Hippocampal formation (tissue), 2 donors: Measurements from ENCODE around the gene TMEM18.
A peak's percentile ranks its signal among the peaks of the same experiment; 100 is the strongest.

ENCODE experiments used
- DNase-seq, 2 donors: peaks; one replicate each; lab custom pipeline; 2025; lab: John Stamatoyannopoulos, UW

The TMEM18 gene

DNA sequence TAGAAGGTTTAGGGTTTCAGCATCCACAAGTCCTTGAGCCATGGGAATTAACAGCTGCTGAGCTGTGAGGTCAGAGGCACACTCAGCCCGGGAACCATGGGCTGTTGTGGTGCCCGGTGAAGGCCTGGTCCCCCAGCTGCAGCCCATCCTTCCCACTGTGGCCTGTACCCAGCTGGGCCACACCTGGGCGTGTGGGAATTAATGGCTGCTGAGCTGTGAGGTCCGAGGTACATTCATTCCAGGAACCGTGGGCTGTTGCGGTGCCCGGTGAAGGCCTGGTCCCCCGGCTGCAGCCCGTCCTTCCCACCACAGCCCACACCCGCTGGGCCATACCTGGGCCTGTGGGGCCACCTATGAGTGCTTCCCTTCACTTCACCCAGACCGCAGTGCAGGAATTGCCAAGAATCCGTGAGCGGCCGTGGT is 25.2 kb downstream of the TMEM18 start:
- DNase-seq: no peak

GRCh38 chr2:650343-651310 is 26.6 kb downstream of the TMEM18 start:
- no peak for DNase-seq

GRCh38 chr2:649426-650342 is 27.5 kb downstream of the TMEM18 start:
- DNase-seq: no peak

DNA sequence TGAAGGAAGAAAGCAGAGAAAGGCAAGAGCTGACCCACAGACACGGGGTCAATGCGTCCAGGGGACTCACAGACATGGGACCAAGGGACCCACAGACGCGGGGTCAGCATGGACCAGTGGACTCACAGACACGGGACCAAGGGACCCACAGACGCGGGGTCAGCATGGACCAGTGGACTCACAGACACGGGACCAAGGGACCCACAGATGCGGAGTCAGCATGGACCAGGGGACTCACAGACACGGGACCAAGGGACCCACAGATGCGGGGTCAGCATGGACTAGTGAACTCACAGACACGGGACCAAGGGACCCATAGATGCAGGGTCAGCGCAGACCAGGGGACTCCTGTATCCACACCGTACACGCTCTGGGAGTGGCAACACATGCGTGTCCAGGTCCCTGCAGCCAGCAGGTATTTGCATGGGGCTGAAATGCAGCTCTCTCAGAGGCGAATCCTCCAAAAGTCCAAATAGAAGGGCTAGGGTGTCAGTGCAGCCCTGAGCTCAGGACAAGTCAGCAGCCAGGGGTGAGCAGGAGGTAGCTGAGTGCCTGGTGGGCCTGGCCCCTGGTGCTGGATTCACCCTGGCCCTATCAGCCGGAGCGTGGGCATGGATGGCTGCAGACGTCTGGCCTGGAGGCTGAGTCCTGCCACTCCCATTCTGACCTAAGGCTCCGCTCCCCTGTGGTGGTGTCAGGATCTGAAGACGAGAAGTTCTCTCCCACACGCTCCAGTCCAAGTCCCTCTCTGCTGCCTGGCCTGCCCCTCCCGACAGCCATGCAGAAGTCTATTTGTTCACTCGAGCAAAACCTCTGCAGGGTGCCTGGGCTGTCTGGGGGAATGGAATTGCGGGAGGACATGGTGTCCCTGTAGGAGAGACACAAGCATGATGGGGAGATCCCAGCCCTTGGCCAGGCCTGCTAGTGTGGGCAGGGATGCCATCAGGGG is 28.5 kb downstream of the TMEM18 start:
- no peak for DNase-seq

DNA sequence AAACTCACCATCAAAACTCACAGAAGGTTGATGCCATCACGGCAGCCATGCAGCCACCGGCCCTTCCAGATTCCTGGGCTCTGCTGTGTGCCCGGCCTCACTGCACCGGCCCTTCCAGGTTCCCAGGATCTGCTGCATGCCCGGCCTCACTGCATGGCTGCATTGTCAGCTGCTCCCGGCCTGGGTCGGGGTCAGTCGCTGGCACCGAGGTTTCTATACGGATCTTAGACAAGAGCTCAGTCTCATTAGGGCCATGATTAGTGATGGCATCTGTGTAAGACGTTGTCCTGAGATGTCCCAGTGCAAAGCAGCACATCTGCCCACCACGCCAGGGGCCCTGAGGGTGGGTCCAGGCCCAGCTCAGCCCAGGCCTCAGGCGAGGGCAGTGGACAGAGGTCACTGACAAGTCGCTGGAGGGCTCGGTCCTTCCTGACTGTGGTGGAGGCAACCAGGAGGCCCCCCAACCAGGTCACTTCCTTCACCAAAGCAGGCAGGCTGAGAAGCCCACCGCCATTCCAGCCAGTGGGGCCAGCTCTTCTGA is 29.4 kb downstream of the TMEM18 start:
- DNase-seq: no peak

DNA sequence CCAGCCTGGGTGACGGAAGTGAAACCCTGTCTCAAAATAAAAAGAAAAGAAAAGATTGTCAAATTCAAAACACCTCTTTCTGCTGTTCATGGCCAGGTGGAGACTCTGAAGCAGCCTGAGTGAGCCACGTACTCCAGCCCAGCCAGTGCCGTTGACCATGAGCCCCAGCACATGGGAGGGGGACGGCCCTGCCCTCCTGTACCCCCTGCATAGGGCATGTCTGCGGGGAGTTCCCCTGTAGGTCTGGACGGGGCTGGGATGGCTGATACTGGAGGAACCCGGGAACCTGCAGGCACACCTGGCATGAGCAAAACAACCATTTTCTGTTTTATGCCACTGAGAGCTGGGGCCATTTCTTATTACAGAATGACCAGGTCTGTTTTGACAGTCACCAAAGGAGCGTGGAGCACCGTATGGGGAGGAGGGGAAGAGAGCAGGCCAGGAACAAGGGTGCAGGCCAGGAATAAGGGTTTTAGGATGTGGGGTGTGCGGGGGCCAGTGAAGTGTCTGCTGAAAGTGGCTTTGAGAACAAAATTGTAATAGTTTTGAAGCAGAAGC is 30.1 kb downstream of the TMEM18 start:
- DNase-seq: no peak

DNA sequence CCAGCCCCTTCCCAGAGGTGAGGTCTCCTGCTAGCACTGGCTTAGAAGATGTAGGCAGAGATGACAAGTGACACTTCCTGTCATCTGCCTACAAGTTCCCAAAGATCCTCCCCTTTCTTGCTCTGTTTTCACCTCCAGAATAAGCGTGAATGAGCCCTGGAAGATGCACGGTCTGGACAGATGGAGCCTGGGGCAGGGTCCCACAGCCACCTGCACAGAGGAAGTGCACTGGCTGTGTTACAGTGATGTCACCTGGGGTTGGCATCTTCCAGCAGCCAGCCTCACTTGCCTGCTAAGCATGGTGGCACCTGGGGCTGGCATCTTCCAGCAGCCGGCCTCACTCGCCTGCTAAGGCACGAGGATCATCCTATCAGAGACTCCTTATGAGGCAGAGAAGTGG is 32.3 kb downstream of the TMEM18 start:
- DNase-seq: no peak

- no peak for DNase-seq
Observed at GRCh38 chr2:643761-644160, 33.4 kb downstream of the TMEM18 start.

GRCh38 chr2:643334-643733 is 33.9 kb downstream of the TMEM18 start:
- no peak for DNase-seq

GRCh38 chr2:641872-642815 is 35.1 kb downstream of the TMEM18 start:
- DNase-seq: no peak

DNA sequence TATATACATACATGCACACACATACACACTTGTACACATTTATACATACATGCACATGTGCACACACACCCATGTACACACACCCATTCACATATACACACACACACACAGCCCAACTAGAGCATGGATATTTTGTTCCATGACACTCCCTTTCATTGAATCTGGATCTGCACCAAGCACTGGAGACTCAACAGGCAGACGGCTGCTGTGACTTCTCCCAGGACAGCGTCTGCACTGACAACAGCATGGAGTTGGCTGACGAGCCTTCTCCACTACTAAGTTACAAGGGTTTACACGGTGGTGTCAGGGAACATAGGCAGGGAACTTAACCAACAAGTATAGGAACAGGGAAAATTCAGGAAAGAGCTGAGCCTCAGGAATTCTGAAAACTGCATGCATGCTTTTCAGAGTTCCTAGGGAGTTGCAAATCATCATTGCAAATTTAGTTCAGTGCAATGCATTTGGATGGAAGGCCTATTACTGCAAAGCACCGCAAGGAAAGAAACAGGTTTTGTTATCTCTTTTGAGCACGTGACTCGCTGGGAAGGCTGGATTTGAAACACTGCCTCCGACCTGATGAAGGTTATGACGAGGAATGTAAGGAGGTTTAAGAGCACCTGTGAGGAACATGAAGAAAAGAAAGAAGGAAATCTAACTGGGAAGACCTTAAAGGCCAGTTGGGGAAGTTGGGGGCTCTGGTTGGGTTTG is 35.9 kb downstream of the TMEM18 start:
- no peak for DNase-seq

DNA sequence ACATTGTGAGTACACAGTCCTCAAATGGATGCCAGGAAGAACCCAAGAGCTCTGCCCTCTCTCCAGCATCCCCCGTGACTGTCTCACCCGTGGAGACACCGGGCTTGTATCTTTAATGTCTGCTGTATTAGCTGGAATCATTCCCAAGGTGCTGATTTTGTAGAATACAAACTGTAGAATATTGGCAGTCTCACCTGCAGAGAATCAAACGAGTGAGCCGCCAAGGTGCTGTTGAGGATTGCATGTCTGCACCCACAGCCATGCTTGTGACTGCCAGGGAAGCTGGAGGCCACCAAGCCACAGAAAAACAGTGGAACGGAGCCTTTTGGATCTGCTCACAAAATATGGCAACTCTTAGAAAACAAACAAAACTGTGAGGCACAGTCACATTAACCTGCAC is 37.5 kb downstream of the TMEM18 start:
- DNase-seq: no peak

DNA sequence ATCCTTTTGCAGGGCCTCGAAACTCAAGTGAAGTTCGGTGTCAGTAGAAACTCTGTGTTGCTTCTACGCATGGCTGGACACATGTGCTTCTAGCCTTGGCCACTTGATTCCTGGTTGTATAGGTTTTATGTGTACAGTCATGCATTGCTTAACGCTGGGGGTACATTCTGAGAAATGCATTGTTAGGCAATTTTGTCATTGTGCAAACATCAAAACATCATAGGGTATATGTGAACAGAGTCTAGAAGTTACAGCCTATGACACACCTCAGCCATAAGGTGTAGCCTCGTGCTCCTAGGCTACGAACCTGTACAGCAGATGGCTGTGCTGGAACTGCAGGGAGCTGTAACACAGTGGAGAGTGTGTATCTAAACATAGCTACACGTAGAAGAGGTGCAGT is 39.4 kb downstream of the TMEM18 start:
- DNase-seq: no peak

DNA sequence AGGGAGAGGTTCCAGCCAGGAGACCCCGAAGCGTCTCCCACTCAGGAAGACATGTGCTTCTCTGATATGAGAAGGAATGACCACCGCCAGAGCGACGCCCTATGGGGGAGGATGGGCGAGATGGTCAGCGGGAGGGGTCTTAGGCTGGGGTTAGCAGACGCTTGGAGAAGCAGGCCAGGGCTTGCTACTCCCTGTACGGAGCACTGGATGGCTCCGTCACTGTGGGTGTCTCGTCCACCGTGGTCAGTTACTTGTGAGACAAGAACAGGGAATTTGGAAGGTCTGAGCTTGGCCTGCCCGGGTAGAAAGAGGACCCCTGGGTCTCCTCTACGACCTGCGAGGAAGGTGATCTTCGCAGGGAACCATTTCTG is 39.8 kb downstream of the TMEM18 start:
- DNase-seq: no peak

GRCh38 chr2:636641-637405 is 40.4 kb downstream of the TMEM18 start:
- DNase-seq: peak; percentile 46 to 51

DNA sequence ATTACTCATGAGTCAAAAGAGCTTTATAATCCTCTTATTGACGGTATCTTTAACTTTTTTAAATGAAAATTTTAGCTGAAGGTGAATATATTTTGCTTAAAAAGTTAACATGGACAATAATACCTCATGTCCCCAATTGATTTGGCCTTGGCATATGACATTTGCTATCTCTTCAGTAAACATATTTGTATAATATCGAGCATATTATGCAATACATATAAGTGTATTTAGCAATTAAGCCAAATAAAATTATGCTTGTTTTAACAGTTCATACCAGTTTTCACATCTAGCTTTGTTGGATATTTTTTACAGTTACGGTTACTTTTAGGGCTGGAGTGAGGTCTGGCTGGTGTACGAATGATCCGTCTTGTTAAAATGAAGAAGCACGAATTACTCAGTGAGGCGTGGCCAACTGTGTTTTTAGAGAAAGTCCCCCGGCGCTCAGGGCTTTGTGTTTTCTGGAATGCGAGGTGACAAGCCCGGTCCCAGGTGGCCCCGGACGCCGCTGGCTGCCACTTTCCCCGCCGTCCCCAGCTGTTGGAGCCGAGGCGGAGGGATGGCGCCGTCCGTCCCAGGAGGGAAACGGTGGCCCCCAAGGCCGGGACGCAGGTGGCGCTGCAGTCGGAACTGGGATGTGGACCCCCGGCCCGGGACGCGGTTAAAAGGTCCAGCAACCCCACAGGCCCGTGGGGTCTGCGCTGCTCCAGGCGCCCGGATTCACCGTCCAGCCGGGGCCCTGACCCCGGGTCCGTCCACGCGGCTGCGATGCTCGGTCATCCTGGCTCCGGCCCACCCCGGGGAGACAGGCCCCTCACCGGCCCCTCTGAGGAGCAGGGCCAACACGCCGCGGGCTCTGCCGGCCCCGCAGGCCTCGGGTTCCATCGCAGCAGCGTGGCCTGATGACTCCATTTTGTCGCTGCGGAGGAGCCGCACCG is 41.3 kb downstream of the TMEM18 start:
- DNase-seq: no peak
